ENCODE data around the gene FAM186B. TPM values are rescaled to one million over a fixed set of nuclear protein-coding genes. Genes with fewer than 3 reads are reported as not detected.

The FAM186B gene
- total RNA-seq, 1 experiment from 2014 or later = 0.39 TPM

GRCh38 chr12:49647827-49648711 is 42.6 kb upstream of the FAM186B start:
- H3K36me3 Mint-ChIP-seq = peaks cover 47% of the 10 kb centered on the region
- POLR2A ChIA-PET = interaction anchor here (0.6 to 1.4 kb wide), 5 partner anchors 8 to 82 kb away, joined by 3 to 4 read pairs (median 4); partner anchors contain the start of gene FMNL3
- no peak for DNase-seq (ENCODE audit: low spot score)
- ATAC-seq = no peak
- no peak overlapping the region for H3K4me3 Mint-ChIP-seq
- H3K4me1 Mint-ChIP-seq = peaks cover 13% of the 10 kb centered on the region
- no peaks in the 10 kb centered on the region for H3K9me3 Mint-ChIP-seq
- CTCF ChIA-PET = interaction anchor here (0.7 to 2.8 kb wide), 13 partner anchors 11 to 217 kb away, joined by 3 to 16 read pairs (median 4); partner anchors contain the start of gene TMBIM6
- TF ChIP-seq ATF3 (CRISPR knock-in tag; conservative IDR thresholded peaks at IDR 0.05) = no peak
- no peak for TF ChIP-seq JUN (CRISPR knock-in tag; IDR thresholded peaks at IDR 0.05)
- TF ChIP-seq PRDM15 (CRISPR knock-in tag; IDR thresholded peaks at IDR 0.05) = no peak
- TF ChIP-seq ZNF671 (CRISPR knock-in tag; IDR thresholded peaks at IDR 0.05) = no peak
- no peak for TF ChIP-seq HMGXB4 (CRISPR knock-in tag; IDR thresholded peaks at IDR 0.05)
- TF ChIP-seq ZNF423 (CRISPR knock-in tag; IDR thresholded peaks at IDR 0.05) = no peak
- TF ChIP-seq NR2C2 (CRISPR knock-in tag; IDR thresholded peaks at IDR 0.05) = no peak
- TF ChIP-seq TCF7 (CRISPR knock-in tag; IDR thresholded peaks at IDR 0.05; ENCODE audit: low read depth) = no peak
- no peak for TF ChIP-seq SOX15 (CRISPR knock-in tag; IDR thresholded peaks at IDR 0.05)
- TF ChIP-seq ZNF317 (CRISPR knock-in tag; IDR thresholded peaks at IDR 0.05; ENCODE audit: borderline replicate concordance, low read depth) = no peak
- TF ChIP-seq ATF6 (CRISPR knock-in tag; IDR thresholded peaks at IDR 0.05) = no peak
- no peak for TF ChIP-seq E2F1 (CRISPR knock-in tag; IDR thresholded peaks at IDR 0.05)
- H3K27ac Mint-ChIP-seq = peak overlapping the region; percentile 60
- H3K27me3 Mint-ChIP-seq (ENCODE audit: low read depth) = no peaks in the 10 kb centered on the region

- DNase-seq (ENCODE audit: low spot score) = no peak
- Mint-ChIP-seq H3K27me3 (ENCODE audit: low read depth) (no peaks in the 10 kb centered on the region), H3K9me3 (no peaks in the 10 kb centered on the region), H3K36me3 (peaks cover 45% of the 10 kb centered on the region), H3K27ac (peak overlapping the region; percentile 60; the same call in 1 of the 2 replicates), H3K4me1 (peaks cover 10% of the 10 kb centered on the region), H3K4me3 (no peak overlapping the region)
- ATAC-seq = no peak
- ChIA-PET CTCF (interaction anchor here (0.6 to 2.8 kb wide), 8 partner anchors 10 to 192 kb away, joined by 3 to 16 read pairs (median 4); partner anchors contain the start of gene TMBIM6), POLR2A (interaction anchor here (0.6 to 1.4 kb wide), 4 partner anchors 9 to 81 kb away, joined by 3 to 4 read pairs (median 4); no protein-coding TSS in a partner anchor)
- TF ChIP-seq NR2C2 (CRISPR knock-in tag; IDR thresholded peaks at IDR 0.05) = no peak
- TF ChIP-seq USF1 (CRISPR knock-in tag; IDR thresholded peaks at IDR 0.05) = no peak
- no peak for TF ChIP-seq EMX1 (CRISPR knock-in tag; IDR thresholded peaks at IDR 0.05)
- TF ChIP-seq GRHL2 (CRISPR knock-in tag; IDR thresholded peaks at IDR 0.05; ENCODE audit: insufficient replicate concordance, severe bottlenecking) = no peak
- TF ChIP-seq ZNF423 (CRISPR knock-in tag; IDR thresholded peaks at IDR 0.05) = no peak
- no peak for TF ChIP-seq PREB (CRISPR knock-in tag; IDR thresholded peaks at IDR 0.05; ENCODE audit: borderline replicate concordance)
- no peak for TF ChIP-seq ZNF121 (CRISPR knock-in tag; IDR thresholded peaks at IDR 0.05)
- TF ChIP-seq MXD4 (CRISPR knock-in tag; IDR thresholded peaks at IDR 0.05; ENCODE audit: borderline replicate concordance) = no peak
- TF ChIP-seq NR1H2 (CRISPR knock-in tag; IDR thresholded peaks at IDR 0.05) = no peak
- TF ChIP-seq SMAD4 (CRISPR knock-in tag; IDR thresholded peaks at IDR 0.05) = no peak
These were observed 41.6 kb upstream of the FAM186B start for GRCh38 chr12:49646871-49647654.

All from WTC11 (cell line).